GM11168 (cell line): ENCODE results near the gene SEPTIN3.

Experiments used
- in situ Hi-C: fragments of 300-500 bp; cut with MboI; formaldehyde crosslinking; loops from one replicate; pipeline ENCODE4 v1.12.0; 2022; ENCODE audit warnings: low sequenced_read_pairs; ENCODE audit not compliant: unreplicated experiment

The SEPTIN3 gene

GRCh38 chr22:42001121-42001520 lies 31.9 kb downstream of the SEPTIN3 start:
- in situ Hi-C loops: loop anchor here (10.0 kb wide), 1 partner anchor 74 kb away; the partner anchor contains the start of genes NAGA, PHETA2 and SMDT1

- in situ Hi-C loops: loop anchor here (10.0 kb wide), 1 partner anchor 73 kb away; the partner anchor contains the start of genes NAGA, PHETA2 and SMDT1
These were observed 32.5 kb downstream of the SEPTIN3 start for GRCh38 chr22:42001706-42002105.

- in situ Hi-C loops: loop anchor here (10.0 kb wide), 1 partner anchor 67 kb away; the partner anchor contains the start of genes NAGA, PHETA2 and SMDT1
These were observed 38.7 kb downstream of the SEPTIN3 start for GRCh38 chr22:42007922-42008321.

- in situ Hi-C loops: no loop called here
These were observed 41.5 kb downstream of the SEPTIN3 start for GRCh38 chr22:42010778-42011177.

GRCh38 chr22:42013385-42013784 lies 44.1 kb downstream of the SEPTIN3 start:
- in situ Hi-C loops: no loop called here

GRCh38 chr22:42016111-42016510 lies 46.9 kb downstream of the SEPTIN3 start:
- in situ Hi-C loops: no loop called here

GRCh38 chr22:42018224-42018623 lies 49.0 kb downstream of the SEPTIN3 start:
- in situ Hi-C loops: no loop called here
